GM19397 (cell line): ENCODE results near the gene LRRC14B.

Experiments used
- ATAC-seq: cut with Tn5 transposase; IDR thresholded peaks from one replicate; pipeline ENCODE4 v1.9.1; 2021; ENCODE audit warnings: mild to moderate bottlenecking, moderate library complexity; ENCODE audit not compliant: unreplicated experiment

The LRRC14B gene

GRCh38 chr5:173392-174290 lies 17.7 kb upstream of the LRRC14B start:
- no peak for ATAC-seq

DNA sequence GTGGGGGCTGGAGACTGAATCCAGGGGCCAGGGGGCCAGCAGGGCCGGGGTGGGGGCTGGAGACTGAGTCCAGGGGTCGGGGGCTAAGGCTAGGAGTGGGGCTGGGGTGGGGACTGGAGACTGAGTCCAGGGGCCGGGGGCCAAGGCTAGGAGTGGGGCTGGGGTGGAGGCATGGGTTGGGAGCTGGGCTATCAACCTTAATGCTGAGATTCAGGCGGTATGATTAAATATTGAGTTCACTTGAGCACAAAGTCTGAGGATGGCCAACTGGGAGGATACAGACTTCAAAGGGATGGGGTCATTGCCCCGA lies 17.0 kb upstream of the LRRC14B start:
- ATAC-seq: no peak

DNA sequence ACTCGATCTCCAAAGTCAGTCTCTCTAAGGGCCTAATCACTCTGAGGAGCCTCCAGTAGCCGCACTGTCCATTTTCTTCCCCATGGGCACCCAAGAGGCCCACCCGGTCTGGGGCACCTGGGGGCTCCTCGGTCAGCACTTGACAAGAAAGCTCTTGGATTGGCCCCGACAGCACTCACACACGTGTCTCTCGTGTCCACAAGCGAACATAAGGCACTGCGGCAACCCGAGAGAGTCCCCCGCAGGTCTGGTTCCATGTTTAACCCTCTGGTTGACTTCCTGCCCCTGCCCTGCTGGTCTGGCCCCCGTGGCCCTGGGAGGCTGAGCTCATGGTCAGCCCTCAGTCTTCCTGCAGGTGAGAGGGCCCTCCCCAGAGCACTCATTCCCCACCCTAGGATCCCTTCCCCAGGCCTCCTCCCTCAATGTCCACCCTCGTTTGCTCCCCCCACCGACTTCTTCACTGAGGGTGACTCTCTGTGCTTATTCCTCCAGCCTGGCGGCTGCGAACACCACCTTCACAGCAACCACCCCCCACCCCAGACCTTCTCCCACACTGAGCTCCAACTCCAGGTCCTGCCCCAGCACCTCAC lies 16.3 kb upstream of the LRRC14B start:
- no peak for ATAC-seq

DNA sequence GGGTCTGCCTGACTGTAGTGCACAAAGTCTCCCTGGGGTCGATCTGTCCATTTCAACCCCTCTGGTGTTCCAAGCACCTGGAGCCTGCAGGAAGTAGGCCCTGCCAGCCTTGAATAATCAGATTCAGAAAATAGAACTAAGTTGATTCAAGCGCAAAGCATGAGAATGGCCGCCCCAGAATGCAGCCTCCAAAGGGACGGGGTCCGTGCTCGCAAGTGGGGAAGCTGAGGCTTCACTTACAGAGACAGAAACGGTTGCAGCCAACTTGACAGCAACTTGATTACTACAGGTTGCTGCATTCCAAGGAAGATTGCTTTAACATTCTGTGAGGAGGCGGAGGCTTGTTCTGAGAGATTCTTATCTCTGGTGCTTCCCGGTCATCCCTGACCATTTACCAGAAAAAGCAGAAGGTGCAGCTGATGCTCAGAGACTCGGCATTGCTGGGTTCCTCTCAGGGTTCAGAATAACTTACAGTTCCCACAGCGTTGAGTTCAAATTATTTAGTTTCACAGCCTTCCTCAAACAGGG lies 14.9 kb upstream of the LRRC14B start:
- no peak for ATAC-seq

GRCh38 chr5:178110-178509 lies 13.2 kb upstream of the LRRC14B start:
- ATAC-seq: no peak

GRCh38 chr5:179401-179800 lies 11.9 kb upstream of the LRRC14B start:
- ATAC-seq: no peak

DNA sequence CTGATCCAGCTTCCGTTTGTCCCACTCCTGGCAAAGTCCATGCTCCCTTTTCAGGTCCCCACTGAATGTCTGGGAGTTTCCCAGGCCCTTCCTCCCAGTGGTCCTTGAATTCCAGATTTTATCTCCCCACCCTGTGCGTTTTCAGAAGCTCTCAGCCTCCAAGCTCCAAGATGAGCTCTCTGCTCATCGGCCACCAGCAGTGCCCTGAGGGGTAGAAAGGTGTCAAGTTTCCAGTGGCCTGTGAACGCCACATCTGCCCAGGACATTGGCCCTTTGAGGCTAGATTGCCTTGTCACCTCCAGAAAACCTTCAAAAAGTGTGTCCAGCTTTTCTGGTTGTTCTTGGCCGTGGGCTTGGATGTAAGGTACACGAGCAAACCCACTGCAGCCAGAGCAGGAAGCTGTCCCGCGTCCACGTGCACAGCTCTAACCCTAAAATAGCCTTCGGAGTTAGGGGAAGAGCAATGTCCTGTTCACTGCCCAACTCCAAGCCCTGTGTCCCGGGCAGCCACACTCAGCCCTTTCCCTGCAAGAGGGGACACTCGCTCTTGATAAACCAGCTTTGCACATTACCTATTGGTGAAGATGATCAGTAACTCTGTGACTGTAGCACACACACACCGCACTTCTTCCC lies 10.9 kb upstream of the LRRC14B start:
- no peak for ATAC-seq

GRCh38 chr5:181160-181559 lies 10.1 kb upstream of the LRRC14B start:
- no peak for ATAC-seq

GRCh38 chr5:181566-181965 lies 9.7 kb upstream of the LRRC14B start:
- ATAC-seq: no peak

GRCh38 chr5:182126-182525 lies 9.2 kb upstream of the LRRC14B start:
- ATAC-seq: no peak

DNA sequence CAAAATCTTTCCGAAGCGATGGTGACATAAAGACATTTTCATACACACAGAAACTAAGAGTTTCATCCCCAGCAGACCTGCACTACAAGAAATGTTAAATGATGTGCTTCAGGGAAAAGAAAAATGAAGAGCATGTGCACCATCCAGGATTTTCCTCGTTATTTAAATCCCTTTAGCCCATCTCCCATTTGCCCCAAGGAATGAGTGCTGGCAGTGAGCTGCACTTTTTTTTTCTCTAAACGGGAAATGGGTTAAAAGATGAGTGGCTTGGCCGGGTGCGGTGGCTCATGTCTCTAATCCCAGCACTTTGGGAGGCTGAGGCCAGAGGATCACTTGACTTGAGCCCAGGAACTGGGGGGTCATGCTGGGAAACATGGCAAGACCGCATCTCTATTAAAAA lies 6.8 kb upstream of the LRRC14B start:
- no peak for ATAC-seq

DNA sequence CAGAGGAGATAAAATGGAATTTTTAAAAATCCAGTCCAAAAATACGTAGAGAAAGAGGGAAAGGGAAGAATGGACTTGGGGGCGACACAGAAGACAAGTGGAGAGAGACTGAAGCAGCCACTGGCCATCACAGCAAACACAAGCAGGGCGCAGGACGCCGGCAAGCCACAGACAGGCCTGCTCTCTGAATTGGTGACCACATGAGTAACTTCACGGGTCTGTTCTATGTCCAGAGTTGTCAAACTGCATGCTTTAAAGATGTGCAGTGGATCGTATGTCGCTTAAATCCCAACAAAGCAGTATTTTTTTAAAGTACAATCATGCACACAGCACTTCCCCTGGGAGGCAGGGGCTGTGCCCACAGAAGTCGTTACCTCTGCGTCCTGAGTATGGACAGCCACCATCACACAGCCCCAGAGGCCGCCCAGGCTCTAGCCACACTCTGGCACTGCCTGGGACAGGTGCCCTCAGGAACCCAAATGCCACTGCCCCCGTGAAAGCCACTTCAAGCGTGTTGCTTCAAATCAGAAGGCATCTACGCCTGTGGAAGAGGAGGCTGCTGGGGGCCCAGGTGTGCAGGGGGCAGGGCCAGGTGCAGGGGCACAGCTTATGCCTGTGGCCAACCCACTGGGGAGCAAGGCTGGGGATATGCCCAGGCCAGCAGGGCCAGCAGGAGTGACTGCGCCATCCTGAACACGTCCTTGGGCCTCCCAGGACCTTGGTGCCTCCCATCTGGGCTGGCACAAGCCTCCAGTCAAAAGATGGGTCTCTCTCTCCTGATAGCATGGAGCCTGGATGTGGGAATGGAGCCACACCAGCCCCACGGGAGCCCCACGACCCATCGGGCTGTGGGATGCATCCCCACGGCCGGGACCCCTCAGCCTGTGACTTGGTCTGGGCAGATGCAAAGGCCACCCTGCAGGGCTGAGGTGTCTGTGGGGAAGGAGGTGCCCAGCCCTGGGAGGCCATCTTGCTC lies 5.9 kb upstream of the LRRC14B start:
- ATAC-seq: no peak

GRCh38 chr5:186091-187041 lies 4.9 kb upstream of the LRRC14B start:
- no peak for ATAC-seq

- no peak for ATAC-seq
These were observed 4.3 kb upstream of the LRRC14B start for GRCh38 chr5:187042-187431.

DNA sequence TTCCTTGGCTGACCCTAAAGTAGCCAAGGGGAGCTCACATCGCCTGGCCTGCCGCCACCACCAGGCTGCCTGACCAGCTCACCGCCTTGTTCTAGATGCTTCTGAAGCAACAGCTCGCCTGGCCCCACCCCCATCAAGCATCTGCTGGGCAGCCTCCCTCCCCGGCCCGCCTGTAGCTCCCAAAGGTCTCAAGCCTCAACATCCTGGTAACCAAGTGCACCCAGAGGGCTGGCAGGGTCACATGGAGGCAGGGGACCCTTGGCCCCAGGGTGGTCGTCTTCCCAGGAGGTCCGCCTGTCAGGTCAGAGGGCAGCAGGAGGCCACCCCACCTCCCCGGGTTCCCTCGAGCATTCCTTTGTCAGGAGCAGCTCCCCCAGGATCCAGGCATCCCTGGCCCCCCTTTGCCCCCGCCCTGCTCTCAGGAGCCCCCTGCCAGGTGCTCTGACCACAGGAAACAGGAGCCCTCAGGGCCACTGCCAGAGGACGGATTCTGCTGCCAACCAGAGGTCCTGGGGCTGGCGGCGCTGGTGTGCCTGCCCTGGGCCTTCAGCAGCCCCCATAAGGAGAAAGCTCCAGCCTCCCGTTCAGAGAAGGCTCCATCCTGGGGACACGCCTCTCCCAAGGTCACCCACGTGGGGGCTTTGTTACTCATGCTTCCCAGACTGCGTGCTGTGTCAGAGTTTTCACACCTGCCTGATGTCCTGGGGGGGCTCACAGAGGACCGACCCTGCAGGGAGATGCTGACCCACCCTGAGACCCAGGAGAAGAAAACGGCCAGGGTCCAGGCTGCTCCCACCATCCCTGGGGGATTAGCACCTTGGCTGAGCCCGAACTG lies 3.5 kb upstream of the LRRC14B start:
- no peak for ATAC-seq

DNA sequence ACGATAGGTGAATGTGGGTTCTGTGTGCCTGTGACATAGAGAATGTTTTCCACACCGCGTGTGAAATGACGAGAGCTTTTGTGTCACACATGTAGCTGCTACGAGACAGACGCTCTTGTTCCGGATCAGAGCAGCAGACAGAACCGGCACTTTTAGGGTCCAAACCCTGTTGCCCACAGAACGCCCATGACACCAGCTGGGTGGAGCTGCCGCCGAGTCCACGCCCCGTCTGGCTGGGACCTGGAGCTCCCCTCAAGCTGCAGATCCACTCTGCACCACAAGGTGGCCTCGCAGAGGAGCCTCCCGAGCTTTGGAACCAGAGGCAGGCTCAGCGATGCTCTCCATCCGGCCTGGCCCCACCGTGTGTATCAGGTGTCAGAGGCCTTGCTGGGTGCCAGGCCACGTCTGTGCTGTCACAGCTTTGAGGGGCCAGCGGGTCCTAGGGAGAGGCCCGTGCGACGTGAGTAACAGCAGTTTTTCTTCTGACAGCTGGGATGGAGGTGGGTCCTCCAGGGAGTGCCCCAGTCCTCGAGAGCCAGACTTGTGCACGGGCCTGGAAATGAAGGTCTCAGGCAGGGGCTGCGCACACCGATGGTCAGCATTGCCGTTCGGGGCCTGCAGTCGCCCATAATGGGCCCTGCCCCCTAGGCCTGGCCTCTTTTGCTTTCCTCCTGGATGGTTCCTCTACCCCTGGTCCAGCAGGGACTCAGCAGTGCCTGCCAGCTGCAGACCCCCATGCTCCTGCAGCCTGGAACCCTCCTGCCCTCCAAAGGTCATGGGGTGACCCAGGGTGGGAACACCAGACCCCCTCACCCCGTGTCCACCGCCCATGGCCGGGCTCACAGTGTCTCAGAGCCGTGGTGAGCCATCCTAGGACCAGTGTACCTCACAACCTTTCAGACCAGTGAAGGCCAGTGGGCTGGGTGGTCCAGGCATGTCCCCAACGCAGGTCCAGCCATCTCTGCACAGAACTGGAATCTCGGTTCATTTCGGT lies 2.5 kb upstream of the LRRC14B start:
- ATAC-seq: peak; percentile 76

- ATAC-seq: no peak
These were observed 1.8 kb upstream of the LRRC14B start for GRCh38 chr5:189486-189885.

DNA sequence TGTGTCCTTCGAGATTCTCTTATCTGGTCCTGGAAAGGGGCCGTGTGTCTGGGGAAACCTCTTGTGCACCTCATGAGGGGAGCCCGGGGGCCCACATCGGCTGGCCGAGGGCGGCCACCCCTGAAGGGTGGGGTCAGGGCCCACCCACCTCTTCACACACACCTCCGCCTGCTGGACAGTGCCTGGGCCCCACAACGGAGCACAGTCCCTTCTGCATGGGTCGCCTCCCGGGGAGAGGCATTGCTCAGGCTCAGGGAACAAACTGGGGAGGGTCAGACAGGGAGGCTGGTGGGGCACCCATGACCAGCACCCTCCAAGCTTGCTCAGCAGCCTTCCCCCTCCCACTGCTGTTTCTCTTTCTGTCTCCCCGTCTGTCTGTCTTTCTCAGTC lies 1.3 kb upstream of the LRRC14B start:
- ATAC-seq: no peak
